Peyer's patch (tissue), 4 donors: ENCODE results near the gene ERI2.

Experiments
- POLR2A ChIP-seq, 2 donors: fragments of 450-650 bp; IDR thresholded peaks; one replicate each; pipeline ENCODE4 v1.5.1; 2017; ENCODE audit warnings: antibody characterized with exemption in 2 of 2, mild to moderate bottlenecking in 2 of 2, moderate library complexity in 2 of 2
- TF ChIP-seq, protein P1 (sequence below), 6 experiments: fragments of 450-650 bp in 4 of 6; fragments of 200-600 bp in 2 of 6; sonication (generic) in 1 of 6; IDR thresholded peaks; one replicate each; pipeline ENCODE4 v1.5.1; 2017 to 2019; ENCODE audit warnings: antibody characterized with exemption in 6 of 6, mild to moderate bottlenecking in 3 of 6, moderate library complexity in 1 of 6

- TF ChIP-seq, protein P1, sequence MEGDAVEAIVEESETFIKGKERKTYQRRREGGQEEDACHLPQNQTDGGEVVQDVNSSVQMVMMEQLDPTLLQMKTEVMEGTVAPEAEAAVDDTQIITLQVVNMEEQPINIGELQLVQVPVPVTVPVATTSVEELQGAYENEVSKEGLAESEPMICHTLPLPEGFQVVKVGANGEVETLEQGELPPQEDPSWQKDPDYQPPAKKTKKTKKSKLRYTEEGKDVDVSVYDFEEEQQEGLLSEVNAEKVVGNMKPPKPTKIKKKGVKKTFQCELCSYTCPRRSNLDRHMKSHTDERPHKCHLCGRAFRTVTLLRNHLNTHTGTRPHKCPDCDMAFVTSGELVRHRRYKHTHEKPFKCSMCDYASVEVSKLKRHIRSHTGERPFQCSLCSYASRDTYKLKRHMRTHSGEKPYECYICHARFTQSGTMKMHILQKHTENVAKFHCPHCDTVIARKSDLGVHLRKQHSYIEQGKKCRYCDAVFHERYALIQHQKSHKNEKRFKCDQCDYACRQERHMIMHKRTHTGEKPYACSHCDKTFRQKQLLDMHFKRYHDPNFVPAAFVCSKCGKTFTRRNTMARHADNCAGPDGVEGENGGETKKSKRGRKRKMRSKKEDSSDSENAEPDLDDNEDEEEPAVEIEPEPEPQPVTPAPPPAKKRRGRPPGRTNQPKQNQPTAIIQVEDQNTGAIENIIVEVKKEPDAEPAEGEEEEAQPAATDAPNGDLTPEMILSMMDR (IDR thresholded peaks at IDR 0.05), result no peak
- no peak for TF ChIP-seq POLR2A (IDR thresholded peaks at IDR 0.05)
Observed at GRCh38 chr16:20812510-20812909, 6.2 kb upstream of the ERI2 start.
